CD4-positive, alpha-beta T cell (primary cell): Measurements from ENCODE around the gene TRPC4AP. TPM values are rescaled to one million over a fixed set of nuclear protein-coding genes. Genes with fewer than 3 reads are reported as not detected.

Source experiments
- ATAC-seq: fragments of 200-7000 bp; cut with Tn5 transposase; one replicate; pipeline ENCODE4 v1.10.0; 2022; ENCODE audit warnings: mild to moderate bottlenecking; ENCODE audit not compliant: poor library complexity
- CTCF ChIA-PET: fragments of 350-600 bp; sonication (Branson Sonifier 250); formaldehyde crosslinking; loops from one replicate; lab custom pipeline; 2021; ENCODE audit warnings: antibody characterized with exemption, inconsistent platforms; lab: Charles Lee
- POLR2A ChIA-PET: fragments of 350-600 bp; sonication (Branson Sonifier 250); formaldehyde crosslinking; loops from one replicate; lab custom pipeline; 2021; ENCODE audit warnings: antibody characterized with exemption, inconsistent platforms; lab: Charles Lee
- DNase-seq, 14 experiments: peaks; one replicate each; pipeline ENCODE4 v3.0.0-alpha.2; 2013 to 2020; ENCODE audit warnings: mixed read lengths in 2 of 14
- H3K27ac ChIP-seq, 2 donors: one replicate each; pipeline versions ENCODE4 v1.5.1 to v1.7.0; 2013; ENCODE audit warnings: low read length in 2 of 2, low read depth in 1 of 2, mild to moderate bottlenecking in 1 of 2
- H3K27me3 ChIP-seq, 2 experiments: 1 replicate in 1 of 2; 2 replicates in 1 of 2; pipeline versions ENCODE4 v1.6.1 to v1.7.0; 2013; ENCODE audit warnings: low read length in 2 of 2, control low read depth in 1 of 2, mild to moderate bottlenecking in 1 of 2, moderate library complexity in 1 of 2; ENCODE audit not compliant: insufficient read depth in 2 of 2, control insufficient read depth in 1 of 2
- H3K36me3 ChIP-seq: one replicate; pipeline ENCODE4 v1.6.1; 2013; ENCODE audit warnings: low read length, control low read depth; ENCODE audit not compliant: insufficient read depth
- H3K4me1 ChIP-seq: one replicate; pipeline ENCODE4 v1.6.1; 2013; ENCODE audit warnings: low read length, control low read depth; ENCODE audit not compliant: insufficient read depth
- H3K4me3 ChIP-seq: one replicate; pipeline ENCODE4 v1.5.1; 2013; ENCODE audit warnings: mild to moderate bottlenecking, low read length, moderate library complexity
- H3K9me3 ChIP-seq, 2 experiments: 1 replicate in 1 of 2; 2 replicates in 1 of 2; pipeline versions ENCODE4 v1.6.1 to v1.7.0; 2013; ENCODE audit warnings: low read length in 2 of 2, mild to moderate bottlenecking in 2 of 2, control low read depth in 1 of 2, moderate library complexity in 1 of 2; ENCODE audit not compliant: control insufficient read depth in 1 of 2, insufficient read depth in 1 of 2
- H3K27ac Mint-ChIP-seq: one replicate; pipeline ENCODE4 v1.8.0; 2020; ENCODE audit warnings: mixed read lengths
- H3K27me3 Mint-ChIP-seq: one replicate; pipeline ENCODE4 v1.8.0; 2021; ENCODE audit warnings: mixed read lengths
- H3K36me3 Mint-ChIP-seq: one replicate; pipeline ENCODE4 v1.8.0; 2021; ENCODE audit warnings: low read depth, mixed read lengths
- H3K4me1 Mint-ChIP-seq: one replicate; pipeline ENCODE4 v1.8.0; 2021; ENCODE audit warnings: low read depth, mixed read lengths
- H3K4me3 Mint-ChIP-seq: one replicate; pipeline ENCODE4 v1.8.0; 2020; ENCODE audit warnings: mild to moderate bottlenecking, mixed read lengths
- H3K9me3 Mint-ChIP-seq: one replicate; pipeline ENCODE4 v1.8.0; 2020; ENCODE audit warnings: mixed read lengths
- CTCF ChIP-seq: fragments of 200-600 bp; IDR thresholded peaks from one replicate; pipeline ENCODE4 v1.8.0; 2022; ENCODE audit warnings: antibody characterized with exemption, mild to moderate bottlenecking
- intact Hi-C, 2 experiments: fragments of 100-400 bp; cut with DNase I in 1 of 2; cut with micrococcal nuclease in 1 of 2; formaldehyde crosslinking; loops; one replicate each; pipeline versions ENCODE4 v1.15.1 to v1.9.0; 2023 to 2025; cut with DNase I, micrococcal nuclease
- total RNA-seq, 174 experiments: library from RNA in 2 of 174; stranded (reverse) in 2 of 174; gene quantifications; one replicate each; pipeline ENCODE4 v1.2.3 and lab custom pipeline; 2021 to 2026

Gene TRPC4AP
- total RNA-seq, 2 experiments from 2014 or later, result 56.3 to 60.6 TPM

- Mint-ChIP-seq H3K27me3 (no peaks in the 10 kb centered on the region), H3K4me3 (no peak overlapping the region), H3K4me1 (no peaks in the 10 kb centered on the region), H3K27ac (no peak overlapping the region), H3K36me3 (peaks cover 86% of the 10 kb centered on the region), H3K9me3 (no peaks in the 10 kb centered on the region)
- CTCF ChIA-PET, result no interaction called here
- peak in 1 of 14 experiments; percentile 11 for DNase-seq
- POLR2A ChIA-PET, result no interaction called here
- H3K36me3 ChIP-seq, result peaks cover 98% of the 10 kb centered on the region
- H3K4me1 ChIP-seq, result no peaks in the 10 kb centered on the region
- H3K4me3 ChIP-seq, result no peak overlapping the region
- H3K27me3 ChIP-seq, result no peaks in the 10 kb centered on the region
- no peak for TF ChIP-seq CTCF
- no peak overlapping the region for H3K27ac ChIP-seq
- ATAC-seq, result no peak
- no peaks in the 10 kb centered on the region for H3K9me3 ChIP-seq
- intact Hi-C loops, result no loop called here
These were observed 86.1 kb downstream of the TRPC4AP start for GRCh38 chr20:35006531-35006971.

- intact Hi-C loops, result no loop called here
- Mint-ChIP-seq H3K4me1 (no peaks in the 10 kb centered on the region), H3K9me3 (no peaks in the 10 kb centered on the region), H3K36me3 (peaks cover 86% of the 10 kb centered on the region), H3K27me3 (no peaks in the 10 kb centered on the region), H3K4me3 (no peak overlapping the region), H3K27ac (no peak overlapping the region)
- H3K4me1 ChIP-seq, result no peaks in the 10 kb centered on the region
- no peak for TF ChIP-seq CTCF
- no peaks in the 10 kb centered on the region for H3K27me3 ChIP-seq
- ATAC-seq (no peak), DNase-seq (peak in 1 of 14 experiments; percentile 25)
- H3K9me3 ChIP-seq, result no peaks in the 10 kb centered on the region
- H3K27ac ChIP-seq, result no peak overlapping the region
- ChIA-PET POLR2A (no interaction called here), CTCF (no interaction called here)
- peaks cover 99% of the 10 kb centered on the region for H3K36me3 ChIP-seq
- H3K4me3 ChIP-seq, result no peak overlapping the region
These were observed 86.6 kb downstream of the TRPC4AP start for GRCh38 chr20:35006009-35006408.

GRCh38 chr20:35005463-35005961 lies 87.1 kb downstream of the TRPC4AP start:
- Mint-ChIP-seq H3K27ac (no peak overlapping the region), H3K27me3 (no peaks in the 10 kb centered on the region), H3K36me3 (peaks cover 86% of the 10 kb centered on the region), H3K9me3 (no peaks in the 10 kb centered on the region), H3K4me3 (no peak overlapping the region), H3K4me1 (no peaks in the 10 kb centered on the region)
- DNase-seq (no peak), ATAC-seq (no peak)
- Histone ChIP-seq H3K27me3 (no peaks in the 10 kb centered on the region), H3K4me3 (no peak overlapping the region), H3K4me1 (no peaks in the 10 kb centered on the region), H3K9me3 (no peaks in the 10 kb centered on the region), H3K27ac (no peak overlapping the region), H3K36me3 (peaks cover 99% of the 10 kb centered on the region)
- ChIA-PET POLR2A (no interaction called here), CTCF (no interaction called here)
- intact Hi-C loops, result no loop called here
- TF ChIP-seq CTCF, result no peak
